K562 (cell line): ENCODE results near the gene ING5. TPM values are rescaled to one million over a fixed set of nuclear protein-coding genes. Genes with fewer than 3 reads are reported as not detected.

Experiments
- FOXJ2 ChIP-seq: fragments of 200-800 bp; sonication (Bioruptor generic); IDR thresholded peaks from 2 replicates; pipeline ENCODE4 v1.6.1; 2016; ENCODE audit warnings: missing genetic modification characterization, missing compliant biosample characterization
- HDAC6 ChIP-seq: IDR thresholded peaks from 2 replicates; pipeline ENCODE4 v1.6.1; 2012; ENCODE audit warnings: low read depth, mild to moderate bottlenecking, control low read depth, inconsistent platforms, low read length, moderate library complexity
- MAZ ChIP-seq, 2 experiments: fragments of 450-650 bp in 1 of 2; sonication (generic) in 1 of 2; formaldehyde crosslinking; IDR thresholded peaks in 1 of 2; conservative IDR thresholded peaks in 1 of 2; 2 replicates each; pipeline versions ENCODE4 v1.4.0 to v1.5.0; 2020; ENCODE audit warnings: mild to moderate bottlenecking in 1 of 2, missing genetic modification reagents in 1 of 2
- NCOA6 ChIP-seq: fragments of 450-650 bp; IDR thresholded peaks from 2 replicates; pipeline ENCODE4 v1.6.1; 2017; ENCODE audit warnings: mild to moderate bottlenecking
- NFIC ChIP-seq: fragments of 450-650 bp; IDR thresholded peaks from 2 replicates; pipeline ENCODE4 v1.6.1; 2017; ENCODE audit warnings: mild to moderate bottlenecking, inconsistent platforms
- RBFOX2 ChIP-seq: fragments of 200-400 bp; formaldehyde crosslinking; IDR thresholded peaks from 2 replicates; pipeline ENCODE4 v1.6.1; 2017; ENCODE audit warnings: low read depth, mild to moderate bottlenecking, low read length, moderate library complexity
- SMARCB1 ChIP-seq: IDR thresholded peaks from 2 replicates; pipeline ENCODE4 v1.6.1; 2011; ENCODE audit warnings: improper control_type of control experiment, low read depth; ENCODE audit not compliant: insufficient read length
- YY1 ChIP-seq, 3 experiments: IDR thresholded peaks; 2 replicates each; pipeline ENCODE4 v1.6.1; 2011; ENCODE audit warnings: low read length in 2 of 3, mild to moderate bottlenecking in 2 of 3, moderate library complexity in 2 of 3, borderline replicate concordance in 1 of 3, control low read depth in 1 of 3, low read depth in 1 of 3; ENCODE audit not compliant: insufficient read depth in 3 of 3, insufficient replicate concordance in 2 of 3, control insufficient read depth in 1 of 3, insufficient read length in 1 of 3; ENCODE audit errors: extremely low read depth in 1 of 3
- ZNF197 ChIP-seq: fragments of 200-800 bp; sonication (Bioruptor generic); IDR thresholded peaks from 2 replicates; pipeline ENCODE4 v1.6.1; 2016; ENCODE audit warnings: low read depth, missing genetic modification characterization, missing compliant biosample characterization
- ZNF584 ChIP-seq: fragments of 200-800 bp; sonication (Bioruptor generic); IDR thresholded peaks from 2 replicates; pipeline ENCODE4 v1.6.1; 2016; ENCODE audit warnings: low read depth, mild to moderate bottlenecking, missing genetic modification characterization, missing compliant biosample characterization
- ZNF764 ChIP-seq: fragments of 250-450 bp; sonication (Bioruptor Pico); IDR thresholded peaks from 2 replicates; pipeline ENCODE4 v1.4.0; 2020; ENCODE audit warnings: low read depth, mild to moderate bottlenecking, moderate library complexity
- polyA plus RNA-seq, 8 experiments: library from polyadenylated mRNA; depleted of rRNA in 4 of 8; stranded (reverse) in 5 of 8; unstranded in 3 of 8; fragments of >200 nt; fragmentation: Nextera tagmentation in 2 of 8; fragmentation: Illumina TruSeq in 1 of 8; extraction: Ambion mirVana in 2 of 8; extraction: Trizol in 1 of 8; gene quantifications; 2 replicates each; pipeline versions ENCODE4 v1.2.1 to v1.2.3, GENCODE V29; 2011 to 2014; ENCODE audit warnings: inconsistent platforms in 1 of 8, missing spikeins in 1 of 8
- total RNA-seq, 7 experiments: library from RNA; depleted of rRNA in 6 of 7; stranded (reverse); fragments of >200 nt in 6 of 7; fragmentation: Illumina TruSeq in 2 of 7; extraction: Trizol in 2 of 7; gene quantifications; 2 replicates each; pipeline versions ENCODE4 v1.2.1 to v1.2.3, GENCODE V29; 2011 to 2021; ENCODE audit warnings: low replicate concordance in 1 of 7
- TF ChIP-seq, protein P1 (sequence below): fragments of 450-650 bp; IDR thresholded peaks from 2 replicates; pipeline ENCODE4 v1.6.1; 2016; ENCODE audit warnings: borderline replicate concordance
- TF ChIP-seq, protein P2 (sequence below), 2 experiments: IDR thresholded peaks; 2 replicates each; pipeline ENCODE4 v1.6.1; 2012; ENCODE audit warnings: improper control_type of control experiment in 2 of 2, low read depth in 2 of 2, low read length in 2 of 2, borderline replicate concordance in 1 of 2
- TF ChIP-seq, protein P3 (sequence below): fragments of 450-650 bp; formaldehyde crosslinking; IDR thresholded peaks from 2 replicates; pipeline ENCODE4 v1.4.0; 2020; ENCODE audit warnings: mild to moderate bottlenecking, moderate library complexity
- TF ChIP-seq, protein P4 (sequence below): fragments of 250-450 bp; sonication (Bioruptor Pico); IDR thresholded peaks from 2 replicates; pipeline ENCODE4 v1.4.0; 2020; ENCODE audit warnings: mild to moderate bottlenecking
- TF ChIP-seq, protein P5 (sequence below): fragments of 450-650 bp; conservative IDR thresholded peaks from 2 replicates; pipeline ENCODE4 v1.6.1; 2016; ENCODE audit warnings: missing genetic modification characterization, low read depth, mild to moderate bottlenecking, control low read depth, missing compliant biosample characterization

Gene ING5
- total and polyA plus RNA-seq, 9 of the 15 experiments (the other 6 are each of a cell fraction or from before 2014, with no cell fraction given) = 10.4 to 53.3 (median 27.9) TPM

DNA sequence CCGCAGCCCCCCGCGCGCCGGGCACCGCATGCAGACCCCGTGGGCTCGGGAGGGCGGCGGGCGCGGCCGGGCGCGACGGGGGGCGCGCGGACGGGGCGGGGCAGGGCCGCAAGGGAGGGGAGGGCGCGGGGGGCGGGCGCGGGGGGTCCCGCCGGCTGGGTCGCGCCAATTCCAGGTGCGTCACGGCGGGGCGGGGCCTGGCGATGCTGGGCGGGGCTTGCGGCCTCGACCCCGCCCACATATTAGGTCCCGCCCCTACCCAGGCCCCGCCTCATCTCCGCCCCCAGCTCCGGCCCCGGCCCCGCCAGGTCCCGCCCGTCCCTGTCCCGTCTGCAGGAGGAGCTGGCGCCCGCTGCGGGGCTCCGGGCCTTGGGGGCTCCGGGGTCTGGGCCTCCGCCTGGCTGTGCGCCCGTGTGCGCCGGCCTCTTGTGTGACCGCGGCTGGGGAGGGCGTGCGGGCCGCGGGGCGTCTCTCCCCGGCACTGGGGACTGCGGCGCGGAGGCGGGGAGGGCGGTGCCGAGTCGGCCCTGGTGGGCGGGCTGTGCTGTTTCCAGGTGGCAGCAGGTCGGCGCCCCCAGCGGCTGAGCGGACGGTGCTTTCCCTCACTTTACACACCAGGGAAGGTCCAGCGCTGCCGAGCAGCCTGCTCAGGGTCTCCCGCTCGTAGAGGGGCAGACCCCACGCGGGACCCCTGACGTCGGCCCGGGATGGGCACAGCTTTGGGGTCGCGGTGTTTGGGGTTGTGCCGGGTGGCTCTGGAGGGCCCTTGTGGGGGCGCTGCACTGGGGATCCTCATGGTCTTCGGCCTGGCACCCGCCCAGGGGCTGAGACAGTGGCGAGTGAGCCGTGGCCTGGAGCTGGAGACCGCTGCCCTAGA, 554 bp downstream of the ING5 start (continued):
- TF ChIP-seq, protein P1, sequence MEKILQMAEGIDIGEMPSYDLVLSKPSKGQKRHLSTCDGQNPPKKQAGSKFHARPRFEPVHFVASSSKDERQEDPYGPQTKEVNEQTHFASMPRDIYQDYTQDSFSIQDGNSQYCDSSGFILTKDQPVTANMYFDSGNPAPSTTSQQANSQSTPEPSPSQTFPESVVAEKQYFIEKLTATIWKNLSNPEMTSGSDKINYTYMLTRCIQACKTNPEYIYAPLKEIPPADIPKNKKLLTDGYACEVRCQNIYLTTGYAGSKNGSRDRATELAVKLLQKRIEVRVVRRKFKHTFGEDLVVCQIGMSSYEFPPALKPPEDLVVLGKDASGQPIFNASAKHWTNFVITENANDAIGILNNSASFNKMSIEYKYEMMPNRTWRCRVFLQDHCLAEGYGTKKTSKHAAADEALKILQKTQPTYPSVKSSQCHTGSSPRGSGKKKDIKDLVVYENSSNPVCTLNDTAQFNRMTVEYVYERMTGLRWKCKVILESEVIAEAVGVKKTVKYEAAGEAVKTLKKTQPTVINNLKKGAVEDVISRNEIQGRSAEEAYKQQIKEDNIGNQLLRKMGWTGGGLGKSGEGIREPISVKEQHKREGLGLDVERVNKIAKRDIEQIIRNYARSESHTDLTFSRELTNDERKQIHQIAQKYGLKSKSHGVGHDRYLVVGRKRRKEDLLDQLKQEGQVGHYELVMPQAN = peak; percentile 62
- TF ChIP-seq ZNF584 (CRISPR knock-in tag) (no peak), FOXJ2 (tag) (no peak), RBFOX2 (peak; percentile 59), ZNF197 (CRISPR knock-in tag) (no peak), MAZ (CRISPR knock-in tag; conservative IDR thresholded peaks at IDR 0.05 in 1 of 2, IDR thresholded peaks at IDR 0.05 in 1 of 2) (peak in 1 of 2 experiments; percentile 56; a peak in 1 of 4 replicates), YY1 (IDR thresholded peaks at IDR 0.05; ENCODE audit: borderline replicate concordance in 1 of 3, control insufficient read depth in 1 of 3, extremely low read depth in 1 of 3, insufficient read depth in 3 of 3, insufficient read length in 1 of 3, insufficient replicate concordance in 2 of 3, low read depth in 1 of 3, low read length in 2 of 3) (peak in 1 of 3 experiments; percentile 19), HDAC6 (no peak), NCOA6 (no peak), NFIC (peak; percentile 61), SMARCB1 (no peak), ZNF764 (no peak)
- TF ChIP-seq, protein P2, sequence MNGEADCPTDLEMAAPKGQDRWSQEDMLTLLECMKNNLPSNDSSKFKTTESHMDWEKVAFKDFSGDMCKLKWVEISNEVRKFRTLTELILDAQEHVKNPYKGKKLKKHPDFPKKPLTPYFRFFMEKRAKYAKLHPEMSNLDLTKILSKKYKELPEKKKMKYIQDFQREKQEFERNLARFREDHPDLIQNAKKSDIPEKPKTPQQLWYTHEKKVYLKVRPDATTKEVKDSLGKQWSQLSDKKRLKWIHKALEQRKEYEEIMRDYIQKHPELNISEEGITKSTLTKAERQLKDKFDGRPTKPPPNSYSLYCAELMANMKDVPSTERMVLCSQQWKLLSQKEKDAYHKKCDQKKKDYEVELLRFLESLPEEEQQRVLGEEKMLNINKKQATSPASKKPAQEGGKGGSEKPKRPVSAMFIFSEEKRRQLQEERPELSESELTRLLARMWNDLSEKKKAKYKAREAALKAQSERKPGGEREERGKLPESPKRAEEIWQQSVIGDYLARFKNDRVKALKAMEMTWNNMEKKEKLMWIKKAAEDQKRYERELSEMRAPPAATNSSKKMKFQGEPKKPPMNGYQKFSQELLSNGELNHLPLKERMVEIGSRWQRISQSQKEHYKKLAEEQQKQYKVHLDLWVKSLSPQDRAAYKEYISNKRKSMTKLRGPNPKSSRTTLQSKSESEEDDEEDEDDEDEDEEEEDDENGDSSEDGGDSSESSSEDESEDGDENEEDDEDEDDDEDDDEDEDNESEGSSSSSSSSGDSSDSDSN (IDR thresholded peaks at IDR 0.05; ENCODE audit: borderline replicate concordance in 1 of 2, low read depth in 2 of 2, low read length in 2 of 2) = no peak
- TF ChIP-seq, protein P3, sequence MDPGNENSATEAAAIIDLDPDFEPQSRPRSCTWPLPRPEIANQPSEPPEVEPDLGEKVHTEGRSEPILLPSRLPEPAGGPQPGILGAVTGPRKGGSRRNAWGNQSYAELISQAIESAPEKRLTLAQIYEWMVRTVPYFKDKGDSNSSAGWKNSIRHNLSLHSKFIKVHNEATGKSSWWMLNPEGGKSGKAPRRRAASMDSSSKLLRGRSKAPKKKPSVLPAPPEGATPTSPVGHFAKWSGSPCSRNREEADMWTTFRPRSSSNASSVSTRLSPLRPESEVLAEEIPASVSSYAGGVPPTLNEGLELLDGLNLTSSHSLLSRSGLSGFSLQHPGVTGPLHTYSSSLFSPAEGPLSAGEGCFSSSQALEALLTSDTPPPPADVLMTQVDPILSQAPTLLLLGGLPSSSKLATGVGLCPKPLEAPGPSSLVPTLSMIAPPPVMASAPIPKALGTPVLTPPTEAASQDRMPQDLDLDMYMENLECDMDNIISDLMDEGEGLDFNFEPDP = no peak
- TF ChIP-seq, protein P4, sequence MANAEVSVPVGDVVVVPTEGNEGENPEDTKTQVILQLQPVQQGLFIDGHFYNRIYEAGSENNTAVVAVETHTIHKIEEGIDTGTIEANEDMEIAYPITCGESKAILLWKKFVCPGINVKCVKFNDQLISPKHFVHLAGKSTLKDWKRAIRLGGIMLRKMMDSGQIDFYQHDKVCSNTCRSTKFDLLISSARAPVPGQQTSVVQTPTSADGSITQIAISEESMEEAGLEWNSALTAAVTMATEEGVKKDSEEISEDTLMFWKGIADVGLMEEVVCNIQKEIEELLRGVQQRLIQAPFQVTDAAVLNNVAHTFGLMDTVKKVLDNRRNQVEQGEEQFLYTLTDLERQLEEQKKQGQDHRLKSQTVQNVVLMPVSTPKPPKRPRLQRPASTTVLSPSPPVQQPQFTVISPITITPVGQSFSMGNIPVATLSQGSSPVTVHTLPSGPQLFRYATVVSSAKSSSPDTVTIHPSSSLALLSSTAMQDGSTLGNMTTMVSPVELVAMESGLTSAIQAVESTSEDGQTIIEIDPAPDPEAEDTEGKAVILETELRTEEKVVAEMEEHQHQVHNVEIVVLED (CRISPR knock-in tag) = no peak
- TF ChIP-seq, protein P5, sequence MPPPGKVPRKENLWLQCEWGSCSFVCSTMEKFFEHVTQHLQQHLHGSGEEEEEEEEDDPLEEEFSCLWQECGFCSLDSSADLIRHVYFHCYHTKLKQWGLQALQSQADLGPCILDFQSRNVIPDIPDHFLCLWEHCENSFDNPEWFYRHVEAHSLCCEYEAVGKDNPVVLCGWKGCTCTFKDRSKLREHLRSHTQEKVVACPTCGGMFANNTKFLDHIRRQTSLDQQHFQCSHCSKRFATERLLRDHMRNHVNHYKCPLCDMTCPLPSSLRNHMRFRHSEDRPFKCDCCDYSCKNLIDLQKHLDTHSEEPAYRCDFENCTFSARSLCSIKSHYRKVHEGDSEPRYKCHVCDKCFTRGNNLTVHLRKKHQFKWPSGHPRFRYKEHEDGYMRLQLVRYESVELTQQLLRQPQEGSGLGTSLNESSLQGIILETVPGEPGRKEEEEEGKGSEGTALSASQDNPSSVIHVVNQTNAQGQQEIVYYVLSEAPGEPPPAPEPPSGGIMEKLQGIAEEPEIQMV (tag) = no peak
